Suppressor macrophage treated with lipopolysaccharide for 4 hours (primary cell): ENCODE measurements around the gene ALDH1L2.

Experiments used
- DNase-seq: peaks from one replicate; pipeline ENCODE4 v3.0.0-alpha.2; 2020

ALDH1L2 gene

GRCh38 chr12:105083031-105083430, 1.2 kb downstream of the ALDH1L2 start:
- DNase-seq: no peak

DNA sequence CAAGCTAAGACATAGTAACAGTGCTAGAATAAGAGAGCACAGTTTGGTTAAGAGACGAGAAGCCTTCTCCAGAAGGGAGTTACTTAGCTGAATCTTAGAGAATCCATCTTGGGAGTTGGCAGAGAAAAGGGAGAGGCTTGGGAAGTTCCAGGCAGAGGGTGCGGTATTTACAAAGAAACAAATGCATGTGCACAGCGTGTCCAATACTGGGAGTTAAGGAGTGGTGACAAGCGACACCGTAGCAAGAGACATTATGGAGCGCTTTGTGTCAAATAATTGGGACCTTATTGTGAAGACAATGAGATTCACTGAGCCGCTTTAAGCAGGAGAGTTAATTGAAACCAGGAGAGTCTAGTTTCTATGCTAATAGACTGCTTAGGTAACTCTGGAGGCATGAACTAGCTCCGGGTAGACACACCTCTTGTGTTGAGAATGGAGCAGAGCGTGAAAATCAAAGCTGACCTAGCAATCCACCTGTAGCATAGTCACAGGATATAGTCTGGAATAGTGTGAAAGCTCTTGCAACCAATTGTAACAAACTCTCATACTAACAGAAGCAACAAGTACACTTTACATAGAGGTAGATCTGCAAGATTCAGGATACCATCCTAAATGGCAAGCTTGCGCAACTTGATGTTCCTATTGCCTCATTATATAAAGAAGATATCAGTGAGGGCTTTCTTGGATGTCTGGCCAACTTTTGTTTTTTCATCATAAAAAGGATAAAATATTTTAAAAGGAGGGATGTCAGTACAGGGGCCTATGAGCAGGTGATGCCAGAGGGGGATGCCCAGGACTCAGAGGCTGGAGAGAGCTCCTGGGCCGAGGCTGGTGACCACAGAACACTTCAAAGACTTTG, 5.3 kb downstream of the ALDH1L2 start:
- DNase-seq: no peak

- DNase-seq: no peak
These were observed 6.8 kb downstream of the ALDH1L2 start for GRCh38 chr12:105077435-105077834.

GRCh38 chr12:105076913-105077312, 7.3 kb downstream of the ALDH1L2 start:
- no peak for DNase-seq

GRCh38 chr12:105076098-105076497, 8.2 kb downstream of the ALDH1L2 start:
- DNase-seq: no peak

GRCh38 chr12:105072888-105073488, 11.3 kb downstream of the ALDH1L2 start:
- DNase-seq: no peak

- no peak for DNase-seq
These were observed 12.3 kb downstream of the ALDH1L2 start for GRCh38 chr12:105071981-105072380.

GRCh38 chr12:105069936-105070702, 14.1 kb downstream of the ALDH1L2 start:
- DNase-seq: no peak

DNA sequence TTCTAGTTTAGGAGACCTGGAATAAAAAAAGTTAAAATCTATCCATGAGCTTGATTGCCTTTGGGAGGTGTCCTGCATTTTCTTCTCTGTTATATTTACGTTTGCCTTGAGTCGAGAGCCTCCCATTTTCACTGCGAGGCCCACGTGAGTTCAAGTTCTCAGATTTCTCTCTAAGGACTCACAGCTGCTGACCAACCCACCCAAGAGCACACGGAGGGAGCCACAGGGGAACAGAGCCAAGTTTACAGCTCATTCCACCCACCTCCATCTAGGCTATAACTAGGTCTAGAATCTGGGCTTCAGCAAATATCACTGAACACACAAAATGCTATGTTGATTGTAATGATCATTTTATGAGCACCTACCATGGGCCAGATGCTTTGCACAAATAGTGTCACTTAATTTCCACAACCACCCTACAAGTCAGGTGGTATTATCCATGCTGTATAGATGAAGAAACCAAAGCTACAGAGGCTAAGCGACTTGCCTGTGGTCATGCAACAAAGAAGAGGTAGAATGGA, 16.7 kb downstream of the ALDH1L2 start:
- DNase-seq: no peak

DNA sequence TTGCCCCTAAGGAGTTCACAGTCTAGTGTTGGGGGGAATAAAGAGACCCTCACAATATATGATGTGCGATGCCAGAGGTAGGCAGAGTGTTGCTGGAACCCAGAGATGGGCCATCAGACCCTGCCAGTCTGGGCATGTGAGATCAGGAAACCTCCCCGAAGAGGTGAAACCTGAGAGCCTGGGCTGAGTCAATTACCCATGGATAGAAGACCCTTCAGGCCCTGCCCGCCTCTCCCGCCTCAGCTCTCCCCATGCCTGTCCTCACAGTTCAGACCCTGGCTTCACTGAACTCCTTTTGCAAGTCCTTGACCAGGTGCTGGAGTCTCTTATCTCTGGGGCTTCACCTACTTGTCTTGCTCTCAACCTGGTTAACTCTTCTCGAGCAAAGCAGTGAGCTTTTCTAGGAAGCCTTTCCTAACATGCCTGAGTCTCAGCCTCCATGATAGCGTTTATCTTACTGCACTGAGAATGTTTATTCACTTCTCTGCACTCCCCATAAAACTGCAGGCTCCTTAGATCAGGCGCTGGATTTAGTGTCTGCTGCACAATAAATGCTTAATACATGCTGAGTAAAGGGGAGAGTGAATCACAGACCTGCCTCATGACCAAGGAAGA, 19.6 kb downstream of the ALDH1L2 start:
- DNase-seq: no peak

- DNase-seq: peak; percentile 6
These were observed 23.4 kb downstream of the ALDH1L2 start for GRCh38 chr12:105060715-105061378.

- peak; percentile 16 for DNase-seq
These were observed 27.1 kb downstream of the ALDH1L2 start for GRCh38 chr12:105057174-105057573.

GRCh38 chr12:105053116-105053572, 31.1 kb downstream of the ALDH1L2 start:
- peak; percentile 94 for DNase-seq

- DNase-seq: no peak
These were observed 32.3 kb downstream of the ALDH1L2 start for GRCh38 chr12:105051981-105052380.

DNA sequence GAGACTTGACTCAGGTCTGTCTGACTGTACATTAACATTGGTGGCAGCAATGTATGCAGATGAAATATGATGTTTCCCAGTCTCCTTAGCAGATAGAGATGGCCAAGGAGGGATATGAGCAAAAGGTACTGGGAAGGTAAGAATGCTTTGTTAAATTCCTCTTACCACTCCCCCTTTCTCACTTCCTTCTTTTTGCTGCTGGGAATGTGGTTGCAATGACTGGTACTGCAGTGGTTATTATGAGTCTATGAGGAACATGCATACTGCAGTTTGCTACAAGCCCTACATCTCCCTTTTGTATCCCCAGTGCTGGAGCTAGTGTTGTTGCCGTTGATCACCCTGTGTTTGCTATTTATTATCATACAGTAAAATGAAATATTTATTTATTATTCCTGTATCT, 35.9 kb downstream of the ALDH1L2 start:
- peak; percentile 6 for DNase-seq

GRCh38 chr12:105047308-105047707, 37.0 kb downstream of the ALDH1L2 start:
- DNase-seq: peak; percentile 35

DNA sequence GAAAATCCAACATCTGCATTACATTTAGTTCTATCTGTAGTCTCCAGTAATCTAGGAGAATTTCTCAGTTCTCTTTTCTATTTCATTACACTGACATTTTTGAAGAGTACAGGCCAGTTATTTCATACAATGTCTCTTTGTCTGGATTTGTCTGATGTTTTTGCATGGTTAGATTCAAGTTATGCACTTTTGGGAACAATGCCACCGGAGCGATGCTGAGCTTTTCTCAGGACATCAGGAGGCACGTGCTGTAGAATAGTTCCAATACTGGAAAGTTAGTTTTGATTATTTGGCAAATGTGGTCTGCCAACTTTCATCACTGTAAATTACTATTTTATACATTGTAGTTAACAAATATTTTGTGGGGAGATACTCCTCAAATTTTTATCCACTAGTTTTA, 43.1 kb downstream of the ALDH1L2 start:
- no peak for DNase-seq

GRCh38 chr12:105040476-105040875, 43.8 kb downstream of the ALDH1L2 start:
- no peak for DNase-seq

GRCh38 chr12:105036937-105037649, 47.2 kb downstream of the ALDH1L2 start:
- no peak for DNase-seq

- no peak for DNase-seq
These were observed 50.4 kb downstream of the ALDH1L2 start for GRCh38 chr12:105033851-105034250.

GRCh38 chr12:105032703-105033357, 51.4 kb downstream of the ALDH1L2 start:
- DNase-seq: no peak
